B cell (primary cell): ENCODE results near the gene CASTOR1. TPM values are rescaled to one million over a fixed set of nuclear protein-coding genes. Genes with fewer than 3 reads are reported as not detected.

Experiments
- ATAC-seq: fragments of 200-7000 bp; cut with Tn5 transposase; one replicate; pipeline ENCODE4 v1.10.0; 2021; ENCODE audit warnings: low read depth, mild to moderate bottlenecking, moderate number of reproducible peaks, moderate library complexity
- CTCF ChIA-PET: fragments of 350-600 bp; sonication (Branson Sonifier 250); formaldehyde crosslinking; loops from one replicate; lab custom pipeline; 2021; ENCODE audit warnings: antibody characterized with exemption, inconsistent platforms; lab: Charles Lee
- POLR2A ChIA-PET: fragments of 350-600 bp; sonication (Branson Sonifier 250); formaldehyde crosslinking; loops from one replicate; lab custom pipeline; 2021; ENCODE audit warnings: antibody characterized with exemption; lab: Charles Lee
- DNase-seq: peaks from one replicate; pipeline ENCODE4 v3.0.0; 2013
- H2AFZ ChIP-seq: 2 replicates; pipeline ENCODE4 v1.6.1; 2012; ENCODE audit warnings: mild to moderate bottlenecking, low read depth, low read length; ENCODE audit not compliant: insufficient read depth, poor library complexity, severe bottlenecking
- H3K27ac ChIP-seq, 2 donors: 1 replicate in 1 of 2; 2 replicates in 1 of 2; pipeline ENCODE4 v1.5.1; 2012 to 2013; ENCODE audit warnings: low read length in 2 of 2, mild to moderate bottlenecking in 2 of 2, moderate library complexity in 1 of 2
- H3K27me3 ChIP-seq, 4 experiments: fragments of 200-600 bp in 1 of 4; sonication (generic) in 1 of 4; replicated peaks in 1 of 4; 1 replicate in 2 of 4; 2 replicates in 2 of 4; pipeline versions ENCODE4 v1.6.1 to v1.7.0; 2013 to 2016; ENCODE audit warnings: low read length in 3 of 4, mild to moderate bottlenecking in 2 of 4, mixed read lengths in 1 of 4, moderate library complexity in 1 of 4; ENCODE audit not compliant: insufficient read depth in 4 of 4, control insufficient read depth in 3 of 4; ENCODE audit errors: control extremely low read depth in 1 of 4
- H3K36me3 ChIP-seq, 2 experiments: replicated peaks in 1 of 2; 1 replicate in 1 of 2; 2 replicates in 1 of 2; pipeline versions ENCODE4 v1.6.1 to v1.7.1; 2013; ENCODE audit warnings: low read length in 1 of 2; ENCODE audit not compliant: insufficient read depth in 2 of 2, control insufficient read depth in 1 of 2; ENCODE audit errors: control extremely low read depth in 1 of 2, extremely low read depth in 1 of 2
- H3K4me1 ChIP-seq, 2 donors: fragments of 200-600 bp in 1 of 2; sonication (generic) in 1 of 2; 1 replicate in 1 of 2; 2 replicates in 1 of 2; pipeline versions ENCODE4 v1.5.1 to v1.6.1; 2013 to 2017; ENCODE audit warnings: low read length in 2 of 2; ENCODE audit not compliant: control insufficient read depth in 2 of 2, insufficient read depth in 2 of 2
- H3K4me2 ChIP-seq: replicated peaks from 2 replicates; pipeline ENCODE3; 2012; ENCODE audit warnings: mild to moderate bottlenecking, low read depth, low read length; ENCODE audit not compliant: poor library complexity, severe bottlenecking
- H3K4me3 ChIP-seq, 5 experiments: fragments of 200-600 bp in 1 of 5; sonication (generic) in 1 of 5; 1 replicate in 3 of 5; 2 replicates in 2 of 5; pipeline versions ENCODE4 v1.5.1 to v1.7.0; 2011 to 2016; ENCODE audit warnings: low read length in 4 of 5, mild to moderate bottlenecking in 4 of 5, low read depth in 2 of 5, control low read depth in 1 of 5, moderate library complexity in 1 of 5; ENCODE audit not compliant: insufficient read depth in 1 of 5; ENCODE audit errors: control extremely low read depth in 1 of 5, extremely low read depth in 1 of 5
- H3K79me2 ChIP-seq: fragments of 200-600 bp; sonication (generic); one replicate; pipeline ENCODE4 v1.6.0; 2016; ENCODE audit warnings: low read length; ENCODE audit not compliant: control insufficient read depth, insufficient read depth
- H3K9ac ChIP-seq: fragments of 200-600 bp; sonication (generic); 2 replicates; pipeline ENCODE4 v1.6.1; 2017; ENCODE audit warnings: mild to moderate bottlenecking, low read length, moderate library complexity
- H3K9me3 ChIP-seq, 3 donors: one replicate each; pipeline versions ENCODE4 v1.6.1 to v1.7.1; 2013; ENCODE audit warnings: low read length in 2 of 3; ENCODE audit not compliant: control insufficient read depth in 2 of 3, insufficient read depth in 1 of 3; ENCODE audit errors: control extremely low read depth in 1 of 3
- H4K20me1 ChIP-seq: 2 replicates; pipeline ENCODE4 v1.6.0; 2012; ENCODE audit warnings: mild to moderate bottlenecking, low read length; ENCODE audit not compliant: insufficient read depth, control insufficient read depth, poor library complexity, severe bottlenecking
- H3K27ac Mint-ChIP-seq: one replicate; pipeline ENCODE4 v1.8.0; 2021; ENCODE audit warnings: mixed read lengths
- H3K27me3 Mint-ChIP-seq: one replicate; pipeline ENCODE4 v1.8.0; 2021; ENCODE audit warnings: mixed read lengths
- H3K4me1 Mint-ChIP-seq: one replicate; pipeline ENCODE4 v1.8.0; 2021; ENCODE audit warnings: mixed read lengths
- H3K4me3 Mint-ChIP-seq: one replicate; pipeline ENCODE4 v1.8.0; 2021; ENCODE audit warnings: mixed read lengths
- H3K9me3 Mint-ChIP-seq: one replicate; pipeline ENCODE4 v1.8.0; 2022; ENCODE audit warnings: mixed read lengths; ENCODE audit not compliant: insufficient read depth
- CTCF ChIP-seq: fragments of 200-600 bp; IDR thresholded peaks from one replicate; pipeline ENCODE4 v1.8.0; 2022; ENCODE audit warnings: antibody characterized with exemption, mild to moderate bottlenecking
- EZH2 ChIP-seq: IDR thresholded peaks from 2 replicates; pipeline ENCODE4 v1.6.1; 2012; ENCODE audit warnings: borderline replicate concordance, low read depth, mild to moderate bottlenecking, moderate library complexity, low read length; ENCODE audit not compliant: insufficient read depth, poor library complexity, severe bottlenecking
- WGBS: methylation state at CpG from one replicate; pipeline ENCODE4 v1.1.5; 2013; ENCODE audit warnings: missing lambda C conversion rate; ENCODE audit not compliant: insufficient coverage; 5-methylcytosine and 5-hydroxymethylcytosine counted together
- intact Hi-C: fragments of 100-400 bp; cut with micrococcal nuclease; formaldehyde crosslinking; loops from one replicate; pipeline ENCODE4 v1.10.0; 2022
- polyA plus RNA-seq: library from polyadenylated mRNA; depleted of rRNA; stranded (reverse); fragments of >200 nt; gene quantifications from 2 replicates; pipeline ENCODE4 v1.2.3, GENCODE V29; 2012
- total RNA-seq, 2 donors: library from RNA; stranded (reverse); fragments of 120-200 nt in 1 of 2; gene quantifications; 1 replicate in 1 of 2; 2 replicates in 1 of 2; pipeline versions ENCODE4 v1.2.3 to v1.2.4, GENCODE V29; 2013 to 2022

CASTOR1 gene
- total and polyA plus RNA-seq, 2 donors (not counting 1 experiment from before 2014, with no cell fraction given) = 16.3 to 18.4 TPM

- CTCF ChIA-PET = interaction anchor here (0.7 to 13.2 kb wide), 6 partner anchors 16 to 192 kb away, joined by 3 to 510 read pairs (median 86); partner anchors contain the start of genes CCDC157, RNF215, SEC14L2 and SF3A1
- H3K4me1 Mint-ChIP-seq = peaks cover 34% of the 10 kb centered on the region
- Histone ChIP-seq H3K4me2 (no peak overlapping the region), H3K4me1 (peaks cover 20 to 36% of the 10 kb centered on the region in 2 donors), H4K20me1 (peaks cover 20% of the 10 kb centered on the region), H3K27ac (no peak overlapping the region), H3K9me3 (no peaks in the 10 kb centered on the region), H3K36me3 (peaks cover 0 to 60% of the 10 kb centered on the region in 2 experiments), H3K9ac (no peak overlapping the region), H3K79me2 (peaks cover 45% of the 10 kb centered on the region), H3K4me3 (no peak overlapping the region), H3K27me3 (no peaks in the 10 kb centered on the region), H2AFZ (no peak overlapping the region)
- no peak for ATAC-seq
- WGBS = 92% methylated on average over 6 of the region's 7 CpGs
- no peak overlapping the region for H3K27ac Mint-ChIP-seq
- POLR2A ChIA-PET = interaction anchor here (1.0 to 5.9 kb wide), 2 partner anchors 12 to 95 kb away, joined by 3 to 56 read pairs; no protein-coding TSS in a partner anchor
- DNase-seq = no peak
- no peaks in the 10 kb centered on the region for H3K9me3 Mint-ChIP-seq
- H3K4me3 Mint-ChIP-seq = no peak overlapping the region
- TF ChIP-seq CTCF (no peak), EZH2 (no peak)
- no peaks in the 10 kb centered on the region for H3K27me3 Mint-ChIP-seq
- intact Hi-C loops = no loop called here
Measured at GRCh38 chr22:30293026-30293425, 3.7 kb upstream of the CASTOR1 start.
